H54 (cell line): ENCODE data around the gene ZC3H10.

Experiments
- DNase-seq: peaks from one replicate; pipeline ENCODE4 v3.0.0; 2011; ENCODE audit warnings: low spot score, mixed read lengths; ENCODE audit not compliant: insufficient read length
- FAIRE-seq: peaks from 3 replicates; lab custom pipeline; 2011; peaks lifted over from hg19 to GRCh38; lab: Jason Lieb, UNC
- POLR2A ChIP-seq: IDR thresholded peaks from 2 replicates; pipeline ENCODE4 v1.6.1; 2011; ENCODE audit warnings: low read depth, mild to moderate bottlenecking, low read length

The ZC3H10 gene

GRCh38 chr12:56084958-56085543, 33.0 kb upstream of the ZC3H10 start:
- no peak for TF ChIP-seq POLR2A
- DNase-seq (no peak), FAIRE-seq (no peak)

GRCh38 chr12:56086096-56086495, 32.0 kb upstream of the ZC3H10 start:
- no peak for FAIRE-seq
- TF ChIP-seq POLR2A = no peak
- DNase-seq = no peak

DNA sequence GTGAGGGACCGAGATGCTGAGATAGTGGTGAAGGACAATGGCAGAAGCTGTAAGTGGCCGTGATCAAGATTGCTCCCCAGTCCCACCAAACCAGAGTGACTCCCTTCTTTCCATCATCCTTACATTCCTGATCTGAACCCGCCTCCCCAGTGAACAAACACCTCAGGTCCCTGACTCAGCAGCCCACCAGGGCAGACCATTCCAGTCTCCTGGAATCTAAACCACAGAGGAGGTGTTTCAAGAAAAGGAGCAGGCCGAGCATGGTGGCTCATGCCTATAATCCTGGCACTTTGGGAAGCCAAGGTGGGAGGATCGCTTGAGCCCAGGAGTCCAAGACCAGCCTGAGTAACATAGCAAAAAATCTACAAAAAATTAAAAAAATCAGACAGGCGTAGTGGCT, 31.5 kb upstream of the ZC3H10 start:
- DNase-seq = no peak
- no peak for FAIRE-seq
- no peak for TF ChIP-seq POLR2A

DNA sequence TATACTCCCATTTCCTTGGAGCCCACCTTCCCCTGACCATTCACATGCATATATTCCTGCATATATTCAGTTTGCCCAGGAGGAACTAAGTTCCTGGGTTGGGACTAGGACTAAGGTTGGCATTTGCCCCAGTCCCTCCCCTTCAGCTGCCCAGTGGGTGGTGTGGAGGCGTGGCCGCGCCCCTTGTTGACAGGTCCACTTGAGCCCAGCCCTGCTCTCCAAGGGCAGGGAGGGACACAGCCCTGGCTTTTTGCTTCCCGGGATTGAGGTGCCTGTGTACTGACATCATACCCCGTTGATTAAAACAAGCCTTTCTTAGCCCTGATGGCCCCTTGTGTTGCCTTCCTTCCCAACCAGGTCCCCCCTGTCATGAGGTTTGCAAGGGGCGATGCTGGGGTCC, 30.8 kb upstream of the ZC3H10 start:
- DNase-seq = peak; percentile 42
- FAIRE-seq = no peak
- no peak for TF ChIP-seq POLR2A

DNA sequence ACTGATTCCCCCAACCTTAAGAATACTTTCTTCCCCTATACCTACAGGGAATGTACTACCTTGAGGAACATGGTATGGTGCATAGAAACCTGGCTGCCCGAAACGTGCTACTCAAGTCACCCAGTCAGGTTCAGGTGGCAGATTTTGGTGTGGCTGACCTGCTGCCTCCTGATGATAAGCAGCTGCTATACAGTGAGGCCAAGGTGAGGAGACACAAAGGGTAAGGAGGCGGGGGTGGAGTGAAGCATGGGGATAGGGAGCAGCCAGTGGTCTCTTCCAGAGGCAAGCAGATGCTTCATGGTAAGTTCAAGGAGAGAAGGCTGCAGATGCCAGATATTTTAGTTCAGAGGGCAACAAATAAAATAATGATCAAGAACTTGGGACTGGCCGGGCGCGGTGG, 20.3 kb upstream of the ZC3H10 start:
- no peak for DNase-seq
- no peak for TF ChIP-seq POLR2A
- no peak for FAIRE-seq

DNA sequence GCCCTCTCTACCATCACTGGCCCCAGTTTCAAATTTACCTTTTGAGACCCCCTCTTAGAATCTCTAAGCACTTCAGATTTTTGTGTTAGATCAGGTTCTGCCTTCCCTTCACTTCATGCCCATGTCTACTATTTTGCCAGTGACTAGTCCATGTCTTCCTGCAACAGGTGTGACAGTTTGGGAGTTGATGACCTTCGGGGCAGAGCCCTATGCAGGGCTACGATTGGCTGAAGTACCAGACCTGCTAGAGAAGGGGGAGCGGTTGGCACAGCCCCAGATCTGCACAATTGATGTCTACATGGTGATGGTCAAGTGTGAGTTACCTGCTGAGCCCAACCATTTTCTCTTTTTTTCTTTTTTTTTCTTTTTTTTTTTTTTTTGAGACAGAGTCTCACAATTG, 19.5 kb upstream of the ZC3H10 start:
- TF ChIP-seq POLR2A = no peak
- no peak for FAIRE-seq
- no peak for DNase-seq

DNA sequence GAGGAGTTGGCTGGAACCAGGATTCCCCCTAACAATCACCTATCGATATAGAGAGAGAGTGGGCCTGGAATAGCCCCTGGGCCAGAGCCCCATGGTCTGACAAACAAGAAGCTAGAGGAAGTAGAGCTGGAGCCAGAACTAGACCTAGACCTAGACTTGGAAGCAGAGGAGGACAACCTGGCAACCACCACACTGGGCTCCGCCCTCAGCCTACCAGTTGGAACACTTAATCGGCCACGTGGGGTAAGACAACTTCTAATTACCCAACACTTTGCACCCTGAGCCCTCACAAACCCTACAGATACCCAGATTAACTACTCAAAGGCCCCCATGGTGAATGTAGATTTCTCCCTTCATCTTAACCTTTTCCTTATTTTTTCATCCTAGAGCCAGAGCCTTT, 18.3 kb upstream of the ZC3H10 start:
- no peak for TF ChIP-seq POLR2A
- no peak for DNase-seq
- no peak for FAIRE-seq

DNA sequence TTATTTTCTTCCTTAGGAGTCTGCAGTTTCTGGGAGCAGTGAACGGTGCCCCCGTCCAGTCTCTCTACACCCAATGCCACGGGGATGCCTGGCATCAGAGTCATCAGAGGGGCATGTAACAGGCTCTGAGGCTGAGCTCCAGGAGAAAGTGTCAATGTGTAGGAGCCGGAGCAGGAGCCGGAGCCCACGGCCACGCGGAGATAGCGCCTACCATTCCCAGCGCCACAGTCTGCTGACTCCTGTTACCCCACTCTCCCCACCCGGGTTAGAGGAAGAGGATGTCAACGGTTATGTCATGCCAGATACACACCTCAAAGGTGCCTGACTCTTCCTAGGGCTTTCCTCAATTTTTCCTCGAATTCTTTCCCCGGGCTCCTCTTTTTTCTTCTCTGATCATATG, 17.0 kb upstream of the ZC3H10 start:
- no peak for TF ChIP-seq POLR2A
- FAIRE-seq (no peak), DNase-seq (no peak)

- TF ChIP-seq POLR2A = no peak
- FAIRE-seq (no peak), DNase-seq (no peak)
Measured at GRCh38 chr12:56102683-56103065, 15.4 kb upstream of the ZC3H10 start.

DNA sequence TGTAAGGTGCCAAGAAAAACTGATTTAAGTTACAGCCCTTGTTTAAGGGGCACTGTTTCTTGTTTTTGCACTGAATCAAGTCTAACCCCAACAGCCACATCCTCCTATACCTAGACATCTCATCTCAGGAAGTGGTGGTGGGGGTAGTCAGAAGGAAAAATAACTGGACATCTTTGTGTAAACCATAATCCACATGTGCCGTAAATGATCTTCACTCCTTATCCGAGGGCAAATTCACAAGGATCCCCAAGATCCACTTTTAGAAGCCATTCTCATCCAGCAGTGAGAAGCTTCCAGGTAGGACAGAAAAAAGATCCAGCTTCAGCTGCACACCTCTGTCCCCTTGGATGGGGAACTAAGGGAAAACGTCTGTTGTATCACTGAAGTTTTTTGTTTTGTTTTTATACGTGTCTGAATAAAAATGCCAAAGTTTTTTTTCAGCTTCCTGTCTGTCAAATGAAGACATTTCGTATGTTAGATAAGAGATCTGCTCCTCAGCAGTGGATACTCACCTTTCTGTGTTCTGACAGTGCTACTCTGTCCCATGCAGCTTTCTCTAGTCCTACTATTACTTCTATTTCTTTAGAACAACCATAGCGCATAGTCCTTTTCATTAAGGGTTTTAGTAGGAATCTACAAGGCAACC, 14.9 kb upstream of the ZC3H10 start:
- TF ChIP-seq POLR2A = no peak
- FAIRE-seq = no peak
- no peak for DNase-seq

DNA sequence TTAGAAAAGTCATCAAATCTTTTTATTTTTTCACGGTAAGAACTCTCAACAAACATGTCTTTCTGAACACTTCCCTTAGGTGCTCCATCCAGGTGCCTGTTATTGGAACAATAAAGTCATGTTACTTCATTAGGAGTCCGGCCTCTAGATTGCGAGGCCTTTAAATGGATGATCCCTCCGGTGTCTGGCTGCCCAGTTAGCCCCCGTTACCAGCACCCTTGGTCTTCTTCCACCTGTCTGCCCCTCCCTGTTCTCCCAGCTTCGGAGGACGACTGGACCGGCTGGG, 14.3 kb upstream of the ZC3H10 start:
- no peak for DNase-seq
- no peak for TF ChIP-seq POLR2A
- no peak for FAIRE-seq

GRCh38 chr12:56104109-56104814, 13.8 kb upstream of the ZC3H10 start, which contains the start of gene PA2G4:
PA2G4 (plus strand) TSS chr12:56104559; CDS start chr12:56104738, 179 bp downstream.
- FAIRE-seq (peak; percentile 81), DNase-seq (peak; percentile 93)
- TF ChIP-seq POLR2A = peak; percentile 94

- FAIRE-seq (no peak), DNase-seq (no peak)
- TF ChIP-seq POLR2A = no peak
Measured at GRCh38 chr12:56104815-56105608, 13.1 kb upstream of the ZC3H10 start.

GRCh38 chr12:56105609-56105902, 12.5 kb upstream of the ZC3H10 start:
- TF ChIP-seq POLR2A = no peak
- DNase-seq (no peak), FAIRE-seq (no peak)

- DNase-seq (no peak), FAIRE-seq (no peak)
- no peak for TF ChIP-seq POLR2A
Measured at GRCh38 chr12:56107242-56107641, 10.8 kb upstream of the ZC3H10 start.
